Hepatic stellate cell (primary cell): Measurements from ENCODE around the gene RNASE4.
A peak's percentile ranks its signal among the peaks of the same experiment; 100 is the strongest.
"Not testable (repeated sequence)": the region's sequence is repeated elsewhere in the genome, so short reads cannot be mapped to it uniquely, and the experiment has no call there.

Source experiments
- DNase-seq: peaks from one replicate; pipeline ENCODE4 v3.0.0; 2011; ENCODE audit warnings: low spot score

The RNASE4 gene

DNA sequence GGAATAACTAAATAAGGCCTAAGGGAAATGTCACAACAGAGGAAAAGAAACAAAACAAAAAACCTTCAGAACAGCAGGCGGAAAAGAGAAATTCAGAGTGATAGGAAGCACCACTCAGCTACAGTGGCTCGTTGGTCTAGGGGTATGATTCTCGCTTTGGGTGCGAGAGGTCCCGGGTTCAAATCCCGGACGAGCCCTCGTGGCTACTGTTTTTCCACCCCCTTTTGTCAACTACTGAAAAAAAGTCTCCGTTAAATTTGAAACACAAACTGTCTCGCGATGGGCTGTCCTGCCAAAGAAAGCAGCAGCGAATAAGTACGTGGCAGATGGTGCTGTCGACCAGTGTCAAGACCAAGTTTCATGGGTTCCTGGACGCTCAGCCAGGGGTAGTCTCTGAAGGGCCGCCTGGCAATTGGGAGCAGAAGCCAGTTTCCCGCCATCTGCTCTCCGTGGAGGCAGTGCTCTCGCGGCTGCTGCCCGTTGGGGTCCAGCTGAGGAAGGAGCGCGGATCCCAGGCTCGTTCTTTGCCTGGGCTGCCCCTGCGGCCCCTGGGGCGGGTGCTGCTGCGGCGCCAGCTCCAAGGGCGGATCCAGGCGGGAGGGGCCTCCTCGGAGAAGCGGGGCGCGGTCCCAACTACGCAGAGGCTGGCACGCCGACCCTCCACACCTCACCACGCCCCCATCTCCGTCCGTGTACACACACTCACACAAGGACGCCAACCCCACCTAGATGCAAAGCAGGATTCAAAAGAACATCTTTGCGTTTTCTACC lies at the start of gene RNASE4:
Gene RNASE4, plus strand, starts transcription at position 670 of the 771 bp plus-strand sequence. CDS start 14,812 bp downstream, outside the sequence.
- peak; percentile 81 for DNase-seq

- no peak for DNase-seq
These were observed 42.8 kb upstream of the RNASE4 start, which contains the start of gene OR6S1 for GRCh38 chr14:20641591-20641990. Gene OR6S1 (minus strand): TSS chr14:20641691. CDS start chr14:20641691, 0 bp downstream.

DNA sequence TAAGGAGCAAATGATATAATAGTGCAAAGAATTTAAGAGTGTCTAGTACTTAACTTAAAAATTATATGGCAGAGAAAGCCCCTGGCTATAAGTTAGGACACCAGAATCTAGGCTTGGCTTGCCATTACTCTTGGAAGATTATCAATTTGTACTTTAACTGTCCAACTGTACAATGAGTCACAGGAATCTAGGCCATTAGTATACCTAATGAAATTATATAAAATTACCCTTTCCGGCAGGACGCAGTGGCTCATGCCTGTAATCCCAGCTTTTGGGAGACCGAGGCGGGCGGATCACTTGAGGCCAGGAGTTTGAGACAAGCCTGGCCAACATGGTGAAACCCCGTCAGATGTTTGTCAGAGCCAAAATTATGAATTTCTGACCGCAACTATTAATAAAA lies 42.2 kb upstream of the RNASE4 start:
- DNase-seq = no peak

DNA sequence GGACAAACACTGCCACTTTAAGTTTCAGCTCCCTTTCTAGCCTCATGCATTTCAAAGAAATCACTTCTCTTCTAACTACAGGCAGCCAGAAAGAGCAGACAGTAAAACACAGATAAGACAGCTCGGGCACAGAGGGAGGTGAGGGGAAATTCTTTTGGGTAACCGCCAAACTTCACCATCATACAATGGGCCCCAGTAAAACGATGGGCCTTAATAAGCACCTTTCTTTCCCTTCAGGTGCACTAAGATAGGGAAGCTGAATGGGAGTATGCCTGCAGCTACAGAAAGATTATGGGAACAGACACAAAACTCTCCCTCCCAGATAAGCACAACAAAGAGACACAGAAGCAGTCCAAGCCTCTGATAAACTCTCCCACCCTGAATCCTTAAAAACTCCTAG lies 41.6 kb upstream of the RNASE4 start:
- not testable (repeated sequence) for DNase-seq

DNA sequence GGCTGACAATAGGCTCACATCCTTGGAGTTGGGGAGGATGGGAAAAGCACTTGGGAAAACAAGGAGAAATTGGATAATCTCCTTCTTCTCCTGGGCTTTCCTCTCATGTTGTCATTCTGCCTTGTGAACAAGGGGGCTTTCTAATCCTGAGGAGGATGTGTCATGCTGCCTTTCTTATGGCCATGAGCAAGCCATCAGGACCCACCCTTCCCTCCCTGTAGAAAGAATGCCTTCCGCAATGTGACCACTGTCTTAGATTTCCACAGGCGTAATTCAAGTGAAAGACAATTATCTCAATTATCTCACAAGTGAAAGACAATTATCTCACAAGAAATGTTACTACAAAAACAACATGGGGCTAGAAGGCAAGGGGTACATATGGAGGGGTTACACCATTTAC lies 39.8 kb upstream of the RNASE4 start:
- DNase-seq = no peak

- DNase-seq = no peak
These were observed 38.9 kb upstream of the RNASE4 start for GRCh38 chr14:20645481-20645880.

- DNase-seq = no peak
These were observed 31.1 kb upstream of the RNASE4 start for GRCh38 chr14:20652996-20653975.

DNA sequence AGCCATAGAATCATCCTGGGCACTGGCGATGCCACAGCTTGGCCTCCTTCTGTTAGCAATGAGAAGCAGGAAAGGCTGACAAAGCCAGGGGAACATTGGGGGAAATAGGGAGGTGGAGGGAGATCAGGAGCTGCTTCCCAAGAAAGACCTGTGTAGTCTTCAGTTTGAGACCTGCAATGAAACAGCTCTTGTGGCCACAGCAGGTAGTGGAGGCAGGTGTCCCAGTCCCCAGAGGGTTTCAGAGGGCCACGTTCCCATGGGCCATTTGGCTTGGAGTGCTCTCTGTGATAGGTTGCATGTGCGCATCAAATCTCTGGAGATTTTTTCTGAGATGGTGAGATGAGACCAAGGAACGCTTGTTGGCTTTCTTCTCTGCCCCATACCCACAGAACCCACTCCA lies 28.5 kb upstream of the RNASE4 start:
- no peak for DNase-seq

- no peak for DNase-seq
These were observed 28.1 kb upstream of the RNASE4 start for GRCh38 chr14:20656274-20656673.

GRCh38 chr14:20657216-20658211 lies 26.8 kb upstream of the RNASE4 start:
- no peak for DNase-seq

DNA sequence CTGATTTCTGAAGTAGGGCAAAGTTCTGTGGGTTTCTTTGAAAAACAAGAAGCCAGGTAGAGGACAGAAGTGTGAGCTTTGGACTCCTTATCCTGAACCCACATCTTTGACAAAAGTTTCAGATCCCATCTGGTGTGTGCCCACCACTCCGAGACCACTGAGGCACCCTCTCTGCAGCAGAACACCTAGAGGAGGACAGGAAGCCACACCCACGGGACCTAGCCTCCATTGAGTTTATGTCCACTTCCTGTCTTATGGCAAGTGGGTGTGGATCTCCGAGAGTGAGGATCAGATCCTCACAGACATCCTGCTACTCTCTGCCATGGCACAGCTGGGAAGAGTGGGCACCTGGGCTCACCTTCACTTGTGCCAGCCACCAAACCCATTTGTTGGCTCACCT lies 26.1 kb upstream of the RNASE4 start:
- DNase-seq = no peak

DNA sequence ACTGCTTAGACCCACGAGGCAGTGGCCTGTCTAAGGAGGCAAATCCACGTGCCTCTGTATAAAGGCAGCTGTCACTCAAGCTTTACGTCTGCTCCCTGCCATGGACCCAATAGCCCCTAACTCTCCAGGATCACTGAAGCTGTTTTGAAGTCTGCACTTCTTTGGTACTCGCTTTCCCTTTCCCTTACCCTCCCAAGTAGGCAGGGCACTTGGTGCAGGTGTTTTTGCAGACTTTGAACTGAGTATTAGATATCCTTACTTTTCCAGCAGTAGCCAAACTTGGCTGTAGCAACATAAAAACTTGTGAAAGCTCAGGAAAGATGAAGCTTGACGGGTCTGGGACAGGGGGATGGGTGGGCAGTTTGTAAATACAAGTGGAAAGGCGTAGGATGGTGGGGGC lies 25.0 kb upstream of the RNASE4 start:
- DNase-seq = no peak

- DNase-seq = no peak
These were observed 24.5 kb upstream of the RNASE4 start for GRCh38 chr14:20659813-20660395.

DNA sequence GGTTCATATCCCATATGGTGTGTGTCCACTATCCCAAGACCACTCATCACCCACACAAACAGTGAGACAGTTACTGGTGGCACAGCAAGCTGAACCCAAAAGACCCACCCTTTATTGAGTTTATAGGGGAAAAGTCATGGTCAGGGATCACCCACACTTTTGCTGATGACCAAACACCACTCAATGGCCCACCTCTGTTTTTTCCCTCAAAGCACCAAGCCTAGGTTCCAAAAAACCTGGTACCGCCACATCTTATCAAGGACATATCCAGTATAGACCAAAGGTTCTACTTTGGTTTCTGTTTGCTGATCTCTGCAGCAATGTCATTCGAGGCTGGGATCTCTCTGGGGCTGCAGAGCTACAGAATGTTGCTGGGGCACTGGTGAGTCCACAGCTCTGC lies 23.2 kb upstream of the RNASE4 start:
- no peak for DNase-seq

DNA sequence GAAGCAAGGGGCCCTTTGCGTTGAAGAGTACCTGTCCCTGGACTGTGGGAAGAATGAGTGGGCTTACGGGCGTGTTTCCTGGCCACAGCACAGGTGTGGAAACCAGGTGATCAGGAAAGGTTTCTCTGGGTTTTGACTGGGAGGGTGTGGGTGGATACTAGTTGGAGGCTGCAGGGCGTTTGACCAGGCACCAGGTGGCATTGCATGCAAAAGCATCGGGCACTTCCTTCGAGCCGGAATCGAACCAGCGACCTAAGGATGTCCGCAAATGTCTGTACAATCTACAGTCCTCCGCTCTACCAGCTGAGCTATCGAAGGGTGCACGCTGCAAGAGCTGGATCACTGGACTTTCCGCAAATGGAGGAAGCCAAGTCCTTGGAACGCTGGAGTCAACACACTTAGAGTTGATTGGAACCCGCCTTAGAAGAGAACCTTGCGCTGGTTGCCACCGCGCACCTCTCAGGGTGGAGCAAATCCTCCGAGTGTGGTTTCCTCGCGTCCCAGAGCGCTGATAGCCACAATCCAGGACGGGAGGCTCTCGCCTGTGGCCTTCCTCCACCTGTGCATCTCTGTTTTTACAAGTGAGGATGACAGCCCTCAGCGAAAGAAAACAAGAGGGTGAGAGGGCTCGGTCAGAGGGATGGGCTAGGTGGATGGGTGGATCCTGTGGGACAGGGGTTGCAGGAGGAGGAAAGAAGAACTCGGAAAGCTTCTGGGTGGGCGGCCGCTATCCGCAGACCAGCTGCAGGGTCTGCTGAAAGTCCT lies 21.2 kb upstream of the RNASE4 start:
- peak; percentile 25 for DNase-seq

DNA sequence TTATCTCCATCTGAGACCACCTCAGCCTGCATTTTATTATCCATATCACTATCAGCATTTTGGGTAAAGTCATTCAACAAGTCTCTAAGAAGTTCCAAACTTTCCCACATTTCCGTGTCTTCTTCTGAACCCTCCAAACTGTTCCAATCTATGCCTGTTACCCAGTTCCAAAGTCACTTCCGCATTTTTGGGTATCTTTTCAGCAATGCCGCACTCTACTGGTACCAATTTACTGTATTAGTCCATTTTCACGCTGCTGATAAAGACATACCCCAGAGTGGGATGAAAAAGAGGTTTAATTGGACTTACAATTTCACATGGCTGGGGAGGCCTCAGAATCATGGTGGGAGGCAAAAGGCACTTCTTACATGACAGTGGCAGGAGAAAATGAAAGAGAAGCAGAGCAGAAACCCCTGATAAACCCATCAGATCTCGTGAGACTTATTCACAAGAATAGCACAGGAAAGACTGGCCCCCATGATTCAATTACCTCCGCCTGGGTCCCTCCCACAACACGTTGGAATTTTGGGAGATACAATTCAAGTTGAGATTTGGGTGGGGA lies 17.9 kb upstream of the RNASE4 start:
- DNase-seq = not testable (repeated sequence)

DNA sequence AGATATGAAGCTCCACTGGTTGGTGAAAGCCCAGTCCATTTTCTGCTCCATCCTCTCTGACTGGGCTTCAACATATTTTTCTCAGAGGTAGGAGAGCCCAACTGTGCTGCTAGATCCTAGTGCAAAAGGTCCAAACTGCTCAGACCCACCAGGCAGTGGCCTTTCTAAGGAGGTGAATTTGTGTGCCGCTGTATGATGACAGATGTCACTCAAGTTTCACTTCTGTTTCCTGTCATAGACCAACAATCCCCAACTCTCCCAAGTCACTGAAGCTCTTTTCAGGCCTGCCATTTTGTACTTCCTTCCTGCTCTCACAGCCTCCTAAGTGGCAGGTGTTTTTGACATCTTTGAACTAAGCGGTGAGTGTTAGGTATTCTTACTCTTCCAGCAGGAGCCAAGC lies 16.4 kb upstream of the RNASE4 start:
- DNase-seq = no peak

GRCh38 chr14:20668969-20669368 lies 15.4 kb upstream of the RNASE4 start:
- no peak for DNase-seq

DNA sequence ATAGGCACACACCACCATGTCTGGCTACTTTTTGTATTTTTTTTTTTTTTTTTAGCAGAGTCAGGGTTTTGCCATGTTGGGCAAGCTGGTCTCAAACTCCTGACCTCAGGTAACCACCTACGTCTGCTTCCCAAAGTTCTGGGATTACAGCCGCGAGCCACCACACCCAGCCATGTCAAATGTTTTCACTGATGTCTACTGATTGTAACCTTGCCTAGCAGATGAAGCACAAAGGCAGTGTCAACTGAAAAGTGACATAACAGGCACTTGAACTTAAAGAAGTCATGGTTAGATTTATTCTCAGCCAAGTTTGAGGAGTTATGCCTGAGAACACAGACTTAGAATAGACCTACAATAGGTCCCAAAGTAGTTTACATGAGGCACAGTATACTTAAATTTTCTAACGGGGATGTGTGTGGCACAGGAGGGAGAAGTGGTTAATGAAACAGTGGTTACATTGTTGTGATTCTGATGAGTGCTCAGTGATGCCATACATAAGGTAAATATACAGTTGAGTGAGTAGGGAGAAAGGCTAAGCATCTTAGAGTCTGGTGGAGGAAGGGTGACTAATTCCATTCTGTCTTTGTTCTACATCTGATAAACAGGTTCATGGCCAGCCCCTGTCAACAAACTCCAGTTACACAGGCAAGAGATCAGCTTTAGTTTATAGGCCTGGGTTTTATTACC lies 12.6 kb upstream of the RNASE4 start:
- DNase-seq = no peak

GRCh38 chr14:20675669-20676068 lies 8.7 kb upstream of the RNASE4 start:
- DNase-seq = no peak
